GM10847 (cell line): Measurements from ENCODE around the gene CACNA1G.

Experiments used
- POLR2A ChIP-seq: IDR thresholded peaks from 2 replicates; pipeline ENCODE4 v1.6.1; 2011; ENCODE audit not compliant: insufficient read length; ENCODE audit errors: extremely low read depth

Gene CACNA1G

DNA sequence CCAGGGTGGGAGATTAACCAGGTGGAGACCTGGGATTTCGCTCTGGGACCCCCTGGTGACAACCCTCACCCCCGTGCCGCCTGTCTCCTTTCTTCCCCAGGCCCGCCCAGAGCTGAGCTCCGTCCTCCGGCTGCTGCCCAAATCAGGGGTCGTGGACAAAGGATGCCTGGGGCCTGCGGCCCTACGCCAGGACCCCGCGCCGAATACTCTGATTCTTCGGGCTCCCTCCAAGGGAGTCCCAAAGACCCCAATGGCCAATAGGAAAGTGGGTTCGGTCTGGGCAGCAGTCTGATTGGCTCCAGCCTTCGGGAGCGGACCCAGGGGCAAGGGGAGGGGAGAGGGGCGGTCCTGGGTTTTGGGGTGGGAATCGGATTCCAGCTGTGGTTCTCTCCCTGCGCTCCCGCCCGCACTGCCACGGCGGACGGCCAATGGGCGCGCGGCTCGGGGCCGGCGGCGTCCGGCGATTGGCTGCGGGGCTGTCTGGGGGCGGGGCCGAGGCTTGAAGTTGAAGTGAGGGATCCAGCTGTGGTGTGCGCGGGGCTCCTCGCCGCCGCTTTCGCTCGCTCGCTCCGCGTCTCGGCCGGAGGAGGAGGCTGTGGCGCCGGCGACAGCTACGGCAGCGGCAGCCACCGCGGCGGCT, at the start of gene CACNA1G:
TSS of gene CACNA1G (plus strand) at position 531 of the 640 bp plus-strand sequence. CDS start 745 bp downstream, outside the sequence.
- TF ChIP-seq POLR2A: no peak

DNA sequence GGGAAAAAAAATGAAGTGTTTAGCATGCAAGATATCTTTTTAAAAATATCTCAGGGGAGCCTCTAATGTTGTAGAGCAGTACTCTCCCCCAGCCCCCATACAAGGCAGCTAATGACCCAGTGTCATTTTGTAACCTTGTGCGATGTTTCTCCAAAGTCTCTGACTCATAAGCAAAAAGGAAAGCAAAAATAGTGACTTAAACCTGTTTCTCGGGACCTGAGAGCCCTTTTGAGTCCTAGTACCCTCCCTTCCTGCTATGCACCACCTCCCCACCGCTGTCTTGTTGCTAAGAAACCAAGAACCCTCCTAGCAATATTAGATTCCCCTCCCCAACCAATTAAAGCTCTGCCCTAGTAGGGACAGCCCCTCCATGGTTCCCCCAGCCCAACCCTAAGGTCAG, 49.5 kb upstream of the CACNA1G start:
- TF ChIP-seq POLR2A: no peak

DNA sequence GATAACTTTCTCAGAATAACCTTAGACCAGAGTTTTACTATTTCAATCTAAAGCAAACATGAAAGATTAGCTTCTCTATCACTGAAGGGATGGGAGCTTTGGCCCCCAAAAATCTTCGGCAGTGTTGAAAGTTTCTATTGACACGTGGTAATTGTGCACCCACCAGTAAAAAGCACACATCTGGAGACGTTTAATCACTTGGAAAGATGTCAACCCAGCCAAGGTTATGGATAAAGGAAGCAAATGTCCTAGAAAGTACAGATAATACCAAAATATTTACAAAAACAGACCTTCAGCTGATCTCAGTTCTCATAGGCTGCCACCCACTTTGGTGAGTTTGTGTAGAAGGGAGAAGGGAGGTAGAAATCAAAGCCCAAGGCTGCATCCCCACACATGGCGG, 47.0 kb upstream of the CACNA1G start:
- TF ChIP-seq POLR2A: no peak

DNA sequence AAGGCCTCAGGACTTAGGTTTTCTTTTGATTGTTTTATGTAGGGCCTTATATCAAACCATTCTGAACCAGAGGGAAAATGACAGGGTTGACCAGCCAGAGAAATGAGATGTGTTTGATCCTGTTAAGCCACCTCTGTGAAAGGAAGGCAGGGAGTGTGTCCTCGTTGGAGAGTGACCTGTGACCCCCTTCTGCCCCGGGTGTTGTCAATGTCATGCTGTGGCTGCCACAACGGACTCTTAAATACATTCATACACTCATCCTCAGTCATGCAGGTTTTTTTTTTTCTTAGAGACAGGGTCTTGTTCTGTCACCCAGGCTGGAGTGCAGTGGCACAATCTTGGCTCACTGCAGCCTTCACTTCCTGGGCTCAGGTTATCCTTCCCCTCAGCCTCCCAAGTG, 46.1 kb upstream of the CACNA1G start:
- TF ChIP-seq POLR2A: no peak

DNA sequence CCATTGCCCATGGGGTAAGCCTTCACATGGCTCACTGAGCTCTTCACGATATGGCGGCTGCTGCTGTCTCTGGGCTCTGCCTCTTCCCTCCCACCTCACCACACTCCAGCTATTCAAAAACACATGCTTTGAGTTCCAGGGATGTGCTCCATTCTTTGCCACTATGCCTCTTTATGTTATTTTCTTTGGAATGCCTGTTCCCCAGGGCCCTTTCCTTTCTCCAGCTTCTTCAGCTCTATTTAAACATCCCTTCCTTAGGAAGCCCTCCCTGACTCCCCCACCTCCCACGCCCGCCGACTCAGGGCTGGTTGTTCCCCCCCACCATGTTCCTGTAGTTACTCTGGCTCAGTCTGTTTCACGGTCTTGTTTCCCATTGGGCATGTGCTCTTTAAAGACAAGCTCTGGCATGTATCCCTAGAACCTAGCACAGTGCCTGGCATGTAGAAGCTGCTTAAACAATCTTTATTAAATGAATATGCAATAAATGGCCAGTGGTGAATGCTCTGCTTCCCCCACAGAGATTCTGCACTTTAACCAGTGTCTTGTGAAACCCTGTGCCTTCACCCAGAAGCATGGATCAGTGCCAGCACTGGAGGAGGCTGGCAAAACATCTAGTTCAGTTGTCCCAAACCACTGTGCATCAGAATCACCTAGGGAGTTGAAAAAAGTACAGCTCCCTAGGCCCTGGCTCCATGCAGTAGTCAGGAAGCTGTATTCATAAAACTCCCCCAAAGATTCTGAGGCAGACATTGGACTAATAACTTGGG, 45.4 kb upstream of the CACNA1G start:
- TF ChIP-seq POLR2A: no peak

DNA sequence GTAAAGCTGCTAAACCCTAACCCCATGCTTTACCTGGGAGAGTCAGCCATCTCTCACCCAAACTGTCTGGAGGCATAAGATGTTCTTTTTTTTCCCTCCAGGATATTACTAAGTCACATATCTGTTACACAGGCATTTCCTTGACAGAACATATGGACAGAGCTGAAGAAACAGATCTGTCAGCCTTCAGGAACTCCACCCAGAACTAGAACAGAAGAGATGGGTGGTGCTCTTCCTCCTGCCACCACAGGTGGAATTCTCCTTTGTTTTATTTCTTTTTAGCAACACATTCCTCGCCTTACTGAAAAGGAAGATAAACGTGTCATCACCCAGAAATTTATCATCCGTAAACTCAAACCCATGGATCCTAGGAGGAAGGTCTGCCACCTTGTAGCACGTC, 43.5 kb upstream of the CACNA1G start:
- TF ChIP-seq POLR2A: no peak

DNA sequence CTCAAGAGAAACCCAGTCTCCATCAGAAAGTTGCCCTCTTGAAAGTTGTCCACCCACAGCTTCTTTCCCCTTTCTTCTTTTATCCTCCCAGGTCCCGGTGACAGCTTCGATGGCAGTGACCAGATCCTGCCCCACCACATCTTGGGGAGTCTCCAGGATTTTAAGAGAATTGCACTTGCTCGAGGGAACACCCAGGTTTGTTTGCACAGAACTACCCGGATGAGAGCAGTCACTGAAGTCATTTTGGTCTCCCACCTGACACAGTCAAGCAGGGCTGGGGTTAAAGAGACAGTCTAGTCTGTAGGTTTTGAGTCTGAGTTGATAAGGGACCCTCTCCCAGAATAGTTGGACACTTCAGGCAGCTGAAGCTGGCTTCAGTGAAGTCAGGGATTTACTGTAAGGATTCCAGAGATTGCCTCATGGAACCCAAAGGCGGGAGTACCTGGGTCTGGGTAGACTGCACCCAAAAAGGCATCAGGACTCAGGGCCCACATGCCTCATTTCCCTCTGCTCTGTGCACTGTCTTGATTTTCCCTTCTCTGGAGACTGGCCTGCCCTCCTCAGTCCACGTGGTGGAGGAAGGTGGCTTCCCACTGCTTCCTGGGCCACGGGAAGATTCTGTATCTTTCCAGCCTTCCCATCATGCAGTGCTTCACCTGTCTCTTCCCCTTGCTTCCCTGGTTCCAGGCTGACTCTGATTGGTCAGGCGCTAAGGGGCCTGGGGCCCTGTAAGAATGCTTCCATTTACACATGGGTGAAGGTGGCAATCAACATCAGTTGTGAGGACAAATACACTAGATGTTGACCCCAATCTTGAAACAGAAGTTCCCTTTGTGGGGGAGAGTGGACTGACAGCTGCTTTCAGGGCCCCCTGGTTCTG, 42.8 kb upstream of the CACNA1G start:
- TF ChIP-seq POLR2A: no peak

DNA sequence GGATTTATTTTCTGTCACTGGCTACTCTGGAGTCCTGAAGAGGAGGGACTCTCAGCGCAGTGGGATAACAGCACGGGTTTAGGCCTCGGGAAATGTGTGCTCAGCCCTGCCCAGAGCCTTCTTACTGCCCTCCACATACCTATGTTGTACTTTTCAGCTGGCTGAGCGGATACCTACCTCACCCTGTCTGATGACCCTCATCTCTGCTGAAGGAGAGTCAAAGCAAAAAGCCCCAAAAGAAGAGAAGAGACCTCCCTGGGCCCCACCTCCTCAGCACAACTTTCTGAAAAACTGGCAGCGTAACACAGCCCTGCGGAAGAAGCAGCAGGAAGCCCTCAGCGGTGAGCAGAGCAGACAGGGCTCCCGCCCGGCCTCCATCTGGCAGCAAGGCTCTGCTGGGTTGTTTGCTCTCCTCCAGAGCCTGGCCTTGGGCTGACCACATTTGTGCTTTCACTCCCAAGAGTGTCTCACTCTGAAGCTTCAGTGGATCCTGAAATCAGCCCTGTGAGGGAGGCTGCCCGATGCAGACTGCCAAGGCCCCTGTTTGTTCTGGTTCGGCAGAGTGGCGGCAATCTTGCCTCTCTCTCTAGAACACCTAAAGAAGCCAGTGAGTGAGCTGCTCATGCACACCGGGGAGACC, 42.0 kb upstream of the CACNA1G start:
- no peak for TF ChIP-seq POLR2A

DNA sequence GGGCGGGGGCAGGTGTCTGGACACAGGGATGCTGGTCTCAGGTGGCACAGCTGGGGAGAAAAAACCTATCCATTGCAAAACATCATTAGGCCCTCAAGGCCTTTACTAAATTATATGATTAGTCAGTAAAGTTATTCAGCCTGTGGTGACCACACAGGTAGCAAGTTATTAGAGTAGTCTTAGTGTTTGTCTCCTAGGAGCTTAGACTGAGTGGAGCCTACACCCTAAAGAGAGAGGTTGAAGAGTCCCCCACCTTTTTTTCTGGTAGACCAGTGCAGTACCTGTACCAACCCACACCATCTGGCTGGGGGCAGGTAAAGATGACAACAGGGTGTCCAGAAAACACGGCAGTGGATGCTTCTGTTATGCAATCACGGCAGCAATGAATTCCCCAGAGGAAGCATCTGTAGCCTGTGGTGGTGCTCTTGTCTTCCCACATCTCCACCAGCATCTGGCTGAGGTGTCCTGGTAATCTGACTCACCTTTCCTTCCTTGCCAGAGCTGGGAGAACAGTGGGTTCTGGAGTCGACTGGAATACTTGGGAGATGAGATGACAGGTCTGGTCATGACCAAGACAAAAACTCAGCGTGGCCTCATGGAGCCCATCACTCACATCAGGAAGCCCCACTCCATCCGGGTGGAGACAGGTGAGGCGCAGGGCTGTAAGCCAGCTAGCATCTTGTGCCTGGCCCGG, 41.2 kb upstream of the CACNA1G start:
- no peak for TF ChIP-seq POLR2A

DNA sequence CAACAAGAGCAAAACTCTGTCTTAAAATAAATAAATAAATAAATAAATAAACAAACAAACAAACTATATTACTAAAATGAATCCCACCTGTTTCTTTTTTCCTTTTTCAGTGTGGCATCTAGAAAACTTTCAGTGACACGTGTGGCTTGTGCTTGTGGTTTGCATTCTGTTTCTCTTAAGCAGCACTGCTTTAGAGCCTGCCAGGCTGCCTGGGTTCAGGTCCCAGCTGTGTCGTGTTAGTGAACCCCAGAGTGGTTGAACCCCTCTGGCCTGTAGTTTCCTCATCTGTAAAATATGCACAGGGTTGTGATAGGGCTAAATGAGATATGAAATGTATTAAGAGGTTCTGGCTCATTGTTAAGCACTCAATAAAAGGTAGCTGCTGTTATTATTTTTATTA, 40.0 kb upstream of the CACNA1G start:
- TF ChIP-seq POLR2A: no peak

DNA sequence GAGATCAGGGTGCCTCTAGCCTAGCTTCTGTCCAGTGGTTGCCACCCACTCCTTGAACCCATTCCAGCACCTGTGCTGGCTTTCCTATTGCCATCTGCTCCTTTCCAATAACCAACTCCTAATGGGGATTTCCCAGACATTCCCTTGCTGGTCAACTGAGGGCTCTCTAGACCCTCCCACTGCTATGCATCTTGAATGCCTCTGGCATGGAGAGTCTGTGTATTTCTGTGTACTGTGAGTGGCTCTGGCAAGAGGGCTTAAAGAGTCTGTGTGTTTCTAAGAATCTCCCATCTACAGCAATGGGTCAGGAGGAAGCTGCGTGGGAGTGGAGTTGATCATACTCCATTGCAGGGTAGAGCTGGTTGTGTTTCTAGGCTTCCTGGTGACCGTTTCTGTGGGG, 39.0 kb upstream of the CACNA1G start:
- no peak for TF ChIP-seq POLR2A

DNA sequence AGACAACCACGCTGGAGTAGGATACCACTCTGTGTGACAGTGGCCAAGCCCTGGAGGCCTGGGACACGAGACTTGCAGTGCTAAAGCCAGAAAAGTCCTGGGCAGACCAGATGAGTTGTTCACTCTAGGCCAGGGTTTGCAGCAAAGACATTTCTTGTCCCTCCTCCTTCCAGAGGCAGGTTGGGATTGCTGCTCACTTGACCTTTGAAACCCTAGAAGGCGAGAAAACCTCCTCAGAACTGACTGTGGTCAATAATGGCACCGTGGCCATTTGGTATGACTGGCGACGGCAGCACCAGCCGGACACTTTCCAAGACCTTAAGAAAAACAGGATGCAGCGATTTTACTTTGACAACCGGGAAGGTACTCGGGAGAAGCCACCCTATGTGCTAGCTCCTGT, 37.7 kb upstream of the CACNA1G start:
- TF ChIP-seq POLR2A: no peak

DNA sequence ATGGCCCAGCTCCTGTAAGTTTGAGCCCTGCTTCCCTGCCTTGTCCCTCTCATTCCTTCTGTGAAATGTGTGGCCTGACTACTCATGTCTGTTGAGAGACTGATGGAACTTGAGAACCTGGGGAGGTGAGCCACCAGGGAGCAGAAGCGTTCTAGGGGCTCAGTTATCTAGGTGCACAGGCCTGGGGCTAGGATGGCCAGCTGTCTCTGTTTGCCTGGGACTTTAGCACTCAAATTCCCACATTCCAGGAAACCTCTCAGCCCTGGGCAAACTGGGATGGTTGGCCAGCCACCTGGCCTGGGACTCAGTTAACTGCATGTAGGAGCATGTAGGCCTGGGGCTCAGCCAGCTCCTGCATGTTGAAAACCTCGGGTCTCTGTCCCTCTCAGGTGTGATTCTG, 37.3 kb upstream of the CACNA1G start:
- no peak for TF ChIP-seq POLR2A

DNA sequence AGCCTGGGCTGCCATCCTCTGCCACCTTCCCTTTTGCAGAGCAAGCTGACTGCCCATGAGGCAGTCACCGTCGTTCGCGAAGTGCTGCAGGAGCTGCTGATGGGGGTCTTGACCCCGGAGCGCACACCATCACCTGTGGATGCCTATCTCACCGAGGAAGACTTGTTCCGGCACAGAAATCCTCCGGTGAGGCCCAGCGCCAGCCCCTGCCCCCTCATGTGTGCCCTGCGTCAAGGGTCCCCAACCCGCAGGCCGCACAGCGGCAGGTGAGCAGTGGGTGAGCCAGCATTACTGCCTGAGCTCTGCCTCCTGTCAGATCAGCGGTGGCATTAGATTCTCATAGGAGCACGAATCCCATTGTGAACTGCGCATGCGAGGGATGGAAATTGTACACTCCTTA, 35.7 kb upstream of the CACNA1G start:
- TF ChIP-seq POLR2A: no peak

DNA sequence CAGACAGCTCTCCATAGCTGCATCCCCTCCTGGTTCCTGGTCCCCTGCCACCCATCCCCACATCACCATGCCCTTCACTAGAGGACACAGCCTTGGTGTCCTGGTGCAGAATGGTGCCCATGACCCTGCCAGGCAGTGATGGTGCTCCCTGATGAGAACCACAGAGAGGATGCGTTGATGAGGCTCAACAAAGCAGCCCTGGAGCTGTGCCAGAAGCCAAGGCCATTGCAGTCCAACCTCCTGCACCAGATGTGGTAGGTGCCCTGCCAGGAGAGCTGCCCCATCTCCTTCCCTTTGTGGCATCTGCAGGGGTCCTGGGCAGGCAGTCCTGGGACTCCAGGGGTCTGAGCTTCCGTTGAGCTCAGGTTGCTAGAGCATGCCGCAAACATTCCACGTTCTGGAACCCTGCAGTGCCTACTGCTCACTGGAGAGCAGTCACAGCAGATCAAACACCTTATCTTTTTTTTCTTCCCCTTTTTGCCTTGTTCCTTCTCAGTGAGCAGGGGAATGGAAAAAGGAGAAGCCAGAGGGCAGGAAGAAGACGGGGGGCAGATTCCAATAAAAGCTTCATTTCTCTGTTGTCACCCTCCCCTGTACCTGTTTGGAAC, 33.3 kb upstream of the CACNA1G start:
- no peak for TF ChIP-seq POLR2A

DNA sequence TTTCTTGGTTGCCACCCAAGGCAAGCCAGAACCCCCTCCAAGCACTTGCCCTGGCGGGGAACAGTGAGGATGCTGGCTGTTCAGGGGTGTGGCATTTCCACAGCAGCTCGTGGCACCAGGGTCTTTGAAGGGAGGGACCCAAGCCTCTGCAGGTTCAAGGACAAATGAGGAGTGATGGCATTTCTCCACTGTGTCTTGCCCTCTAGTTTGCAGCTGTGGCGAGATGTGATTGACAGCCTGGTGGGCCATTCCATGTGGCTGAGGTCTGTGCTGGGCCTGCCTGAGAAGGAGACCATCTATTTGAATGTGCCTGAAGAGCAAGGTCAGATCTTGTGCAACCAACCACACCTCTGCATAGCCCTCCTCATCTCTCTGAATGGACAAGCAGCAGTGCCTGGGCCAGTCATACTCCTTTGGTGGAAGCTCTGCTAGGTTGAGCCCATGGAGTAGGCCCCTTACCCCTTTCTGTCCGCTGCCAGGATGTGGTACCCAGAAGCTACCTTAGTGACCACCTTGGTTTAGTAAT, 32.5 kb upstream of the CACNA1G start:
- no peak for TF ChIP-seq POLR2A
